NT2/D1 (cell line): ENCODE measurements around the gene RPAP2.

Experiments used
- YY1 ChIP-seq: IDR thresholded peaks from 2 replicates; pipeline ENCODE4 v1.6.1; 2011; ENCODE audit not compliant: insufficient read length, insufficient read depth
- ZNF274 ChIP-seq: IDR thresholded peaks from 2 replicates; pipeline ENCODE4 v1.6.1; 2011; ENCODE audit warnings: mild to moderate bottlenecking, low read depth, low read length

DNA sequence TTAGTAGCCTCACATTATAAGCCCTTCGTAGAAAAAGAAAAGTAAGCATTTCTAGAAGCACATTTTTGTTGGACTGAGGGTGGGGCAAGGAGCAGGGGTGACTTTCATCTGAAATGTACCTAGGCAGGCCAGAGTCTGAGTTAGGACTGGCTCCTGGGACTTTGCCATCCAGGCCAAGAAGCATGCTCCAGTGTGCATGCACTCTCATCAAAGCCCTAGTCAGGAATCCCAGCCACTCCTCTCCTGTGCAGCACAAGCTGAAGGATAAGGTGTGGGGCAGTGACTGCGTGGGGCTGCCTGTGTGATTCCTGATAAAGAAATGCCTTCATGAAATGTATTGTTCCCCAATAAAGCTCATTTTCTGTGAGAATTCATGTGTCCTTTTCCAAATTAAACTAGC, 99.7 kb downstream of the RPAP2 start:
- no peak for TF ChIP-seq ZNF274
- no peak for TF ChIP-seq YY1
